HG02884 (cell line): Measurements from ENCODE around the gene GRB7.
"Not testable (repeated sequence)": the region's sequence is repeated elsewhere in the genome, so short reads cannot be mapped to it uniquely, and the experiment has no call there.

ENCODE experiments used
- ATAC-seq: cut with Tn5 transposase; IDR thresholded peaks from one replicate; pipeline ENCODE4 v1.9.1; 2021; ENCODE audit warnings: mild to moderate bottlenecking, moderate library complexity; ENCODE audit not compliant: unreplicated experiment

Gene GRB7

DNA sequence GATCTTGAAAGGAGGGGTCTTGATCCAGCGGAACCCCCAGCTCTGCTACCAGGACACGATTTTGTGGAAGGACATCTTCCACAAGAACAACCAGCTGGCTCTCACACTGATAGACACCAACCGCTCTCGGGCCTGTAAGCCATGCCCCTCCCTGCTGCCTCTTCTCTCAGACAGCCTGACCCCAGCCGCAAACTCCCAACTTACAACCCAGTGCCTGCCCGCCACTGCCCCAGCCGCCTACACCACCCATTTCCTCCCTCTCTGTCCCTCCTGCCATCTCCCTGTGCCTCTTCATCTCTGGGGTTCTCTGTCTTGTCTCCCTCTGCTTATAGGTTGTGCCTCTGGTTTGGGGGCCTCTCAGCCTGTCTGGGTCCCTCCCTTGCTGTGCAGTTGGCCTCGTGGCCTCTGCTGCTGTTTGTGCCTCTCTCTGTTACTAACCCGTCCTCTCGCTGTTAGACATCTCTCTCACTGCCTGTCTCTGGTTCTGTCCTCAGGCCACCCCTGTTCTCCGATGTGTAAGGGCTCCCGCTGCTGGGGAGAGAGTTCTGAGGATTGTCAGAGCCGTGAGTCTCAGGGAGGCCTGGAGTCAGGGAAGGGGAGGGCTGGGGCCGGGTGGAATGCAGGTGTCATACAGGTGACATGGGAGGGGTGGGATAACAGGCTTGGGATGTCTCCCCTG lies 28.3 kb upstream of the GRB7 start:
- ATAC-seq: no peak

DNA sequence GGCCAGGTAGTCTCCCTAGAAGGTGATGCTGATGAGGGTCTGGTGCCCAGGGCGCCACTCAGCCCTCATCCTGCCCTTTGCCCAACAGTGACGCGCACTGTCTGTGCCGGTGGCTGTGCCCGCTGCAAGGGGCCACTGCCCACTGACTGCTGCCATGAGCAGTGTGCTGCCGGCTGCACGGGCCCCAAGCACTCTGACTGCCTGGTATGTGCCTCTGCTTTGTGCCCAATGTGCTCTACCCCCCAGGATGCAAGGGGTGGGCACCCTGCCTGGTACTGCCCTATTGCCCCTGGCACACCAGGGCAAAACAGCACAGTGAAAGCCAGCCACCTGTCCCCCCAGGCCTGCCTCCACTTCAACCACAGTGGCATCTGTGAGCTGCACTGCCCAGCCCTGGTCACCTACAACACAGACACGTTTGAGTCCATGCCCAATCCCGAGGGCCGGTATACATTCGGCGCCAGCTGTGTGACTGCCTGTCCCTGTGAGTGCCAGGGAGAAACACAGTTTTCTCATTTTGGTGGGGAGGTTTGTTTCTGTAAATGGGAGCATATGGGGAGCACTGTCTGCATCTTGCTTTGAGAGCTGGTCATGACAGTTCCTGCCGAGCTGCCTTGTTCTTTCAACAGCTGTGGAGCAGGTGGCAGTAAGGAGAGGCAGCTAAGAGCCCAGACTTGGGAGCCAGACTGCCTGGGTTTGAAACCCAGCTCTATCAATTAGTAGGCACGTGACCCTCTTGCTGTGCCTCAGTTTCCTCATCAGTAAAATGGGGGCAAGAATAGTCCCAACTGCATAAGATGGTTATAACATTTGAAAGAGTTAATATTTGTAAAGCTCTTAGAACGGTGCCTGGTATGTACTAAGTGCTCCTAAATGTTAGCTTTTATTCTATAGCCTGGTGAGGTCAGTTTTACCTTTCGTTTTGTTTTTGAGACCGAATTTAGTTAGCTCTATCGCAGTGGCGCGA lies 27.5 kb upstream of the GRB7 start:
- ATAC-seq: no peak

DNA sequence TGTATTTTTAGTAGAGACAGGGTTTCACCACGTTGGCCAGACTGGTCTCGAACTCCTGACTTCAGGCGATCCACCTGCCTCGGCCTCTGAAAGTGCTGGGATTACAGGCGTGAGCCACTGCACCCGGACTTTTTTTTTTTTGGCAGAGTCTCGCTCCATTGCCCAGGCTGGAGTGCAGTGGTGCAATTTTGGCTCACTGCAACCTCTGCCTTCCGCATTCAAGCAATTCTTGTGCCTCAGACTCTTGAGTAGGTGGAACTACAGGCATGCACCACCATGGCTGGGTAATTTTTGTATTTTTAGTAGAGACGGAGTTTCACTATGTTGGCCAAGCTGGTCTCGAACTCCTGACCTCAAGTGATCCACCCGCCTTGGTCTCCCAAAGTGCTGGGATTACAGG lies 26.7 kb upstream of the GRB7 start:
- ATAC-seq: not testable (repeated sequence)

DNA sequence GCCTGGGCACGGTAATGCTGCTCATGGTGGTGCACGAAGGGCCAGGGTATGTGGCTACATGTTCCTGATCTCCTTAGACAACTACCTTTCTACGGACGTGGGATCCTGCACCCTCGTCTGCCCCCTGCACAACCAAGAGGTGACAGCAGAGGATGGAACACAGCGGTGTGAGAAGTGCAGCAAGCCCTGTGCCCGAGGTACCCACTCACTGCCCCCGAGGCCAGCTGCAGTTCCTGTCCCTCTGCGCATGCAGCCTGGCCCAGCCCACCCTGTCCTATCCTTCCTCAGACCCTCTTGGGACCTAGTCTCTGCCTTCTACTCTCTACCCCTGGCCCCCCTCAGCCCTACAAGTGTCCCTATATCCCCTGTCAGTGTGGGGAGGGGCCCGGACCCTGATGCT lies 25.9 kb upstream of the GRB7 start:
- no peak for ATAC-seq

DNA sequence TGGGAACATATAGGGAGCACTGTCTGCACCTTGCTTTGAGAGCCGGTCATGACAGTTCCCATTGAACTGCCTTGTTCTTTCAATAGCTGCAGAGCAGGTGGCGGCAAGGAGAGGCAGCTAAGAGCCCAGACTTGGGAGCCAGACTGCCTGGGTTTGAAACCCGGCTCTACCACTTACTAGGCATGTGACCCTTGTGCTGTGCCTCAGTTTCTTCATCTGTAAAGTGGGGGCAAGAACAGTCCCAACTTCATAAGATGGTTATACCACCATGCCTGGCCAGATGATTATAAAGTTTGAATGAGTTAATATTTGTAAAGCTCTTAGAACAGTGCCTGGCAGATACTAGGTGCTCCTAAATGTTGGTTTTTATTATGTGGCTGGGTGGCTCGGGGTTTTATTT lies 23.5 kb upstream of the GRB7 start:
- ATAC-seq: no peak

DNA sequence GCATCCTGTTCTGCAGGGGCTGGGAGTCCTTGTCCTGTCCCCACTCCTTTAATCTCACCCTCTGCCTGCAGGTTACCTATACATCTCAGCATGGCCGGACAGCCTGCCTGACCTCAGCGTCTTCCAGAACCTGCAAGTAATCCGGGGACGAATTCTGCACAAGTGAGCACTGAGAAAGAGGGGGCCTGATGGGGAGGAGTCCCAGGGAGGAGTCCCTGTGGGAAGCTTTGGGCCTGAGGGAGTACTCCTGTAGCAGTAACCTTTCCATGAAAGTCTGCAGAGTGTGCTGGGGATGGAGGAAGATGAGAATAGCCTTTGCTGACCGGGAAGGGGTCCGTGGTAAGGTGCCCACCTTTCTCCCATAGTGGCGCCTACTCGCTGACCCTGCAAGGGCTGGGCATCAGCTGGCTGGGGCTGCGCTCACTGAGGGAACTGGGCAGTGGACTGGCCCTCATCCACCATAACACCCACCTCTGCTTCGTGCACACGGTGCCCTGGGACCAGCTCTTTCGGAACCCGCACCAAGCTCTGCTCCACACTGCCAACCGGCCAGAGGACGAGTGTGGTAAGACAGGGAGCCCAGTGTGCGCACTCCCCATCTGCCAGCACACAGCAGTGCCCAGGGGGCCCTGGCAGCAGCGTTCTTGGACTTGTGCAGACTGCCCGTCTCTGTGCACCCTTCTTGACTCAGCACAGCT lies 22.2 kb upstream of the GRB7 start:
- ATAC-seq: no peak

DNA sequence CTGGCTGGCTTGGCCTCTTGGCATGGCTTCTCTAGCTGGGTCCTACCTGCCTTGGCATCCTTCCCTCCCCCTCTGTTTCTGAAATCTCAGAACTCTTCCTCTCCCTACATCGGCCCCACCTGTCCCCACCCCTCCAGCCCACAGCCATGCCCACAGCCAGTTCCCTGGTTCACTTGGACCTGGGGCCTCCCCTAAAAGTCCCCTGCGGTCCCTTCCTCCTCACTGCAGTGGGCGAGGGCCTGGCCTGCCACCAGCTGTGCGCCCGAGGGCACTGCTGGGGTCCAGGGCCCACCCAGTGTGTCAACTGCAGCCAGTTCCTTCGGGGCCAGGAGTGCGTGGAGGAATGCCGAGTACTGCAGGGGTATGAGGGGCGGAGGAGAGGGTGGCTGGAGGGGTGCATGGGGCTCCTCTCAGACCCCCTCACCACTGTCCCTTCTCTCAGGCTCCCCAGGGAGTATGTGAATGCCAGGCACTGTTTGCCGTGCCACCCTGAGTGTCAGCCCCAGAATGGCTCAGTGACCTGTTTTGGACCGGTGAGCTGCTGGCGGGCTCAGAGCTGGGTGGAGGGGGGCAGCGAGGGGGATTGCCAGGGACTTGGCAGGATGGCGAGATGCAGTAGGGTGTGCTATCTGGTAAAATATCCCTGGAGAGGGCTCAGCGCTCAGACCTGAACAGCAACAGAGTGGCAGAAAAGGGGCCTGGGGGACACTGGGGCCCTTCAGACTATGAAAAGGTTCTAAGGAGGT lies 21.5 kb upstream of the GRB7 start:
- no peak for ATAC-seq

DNA sequence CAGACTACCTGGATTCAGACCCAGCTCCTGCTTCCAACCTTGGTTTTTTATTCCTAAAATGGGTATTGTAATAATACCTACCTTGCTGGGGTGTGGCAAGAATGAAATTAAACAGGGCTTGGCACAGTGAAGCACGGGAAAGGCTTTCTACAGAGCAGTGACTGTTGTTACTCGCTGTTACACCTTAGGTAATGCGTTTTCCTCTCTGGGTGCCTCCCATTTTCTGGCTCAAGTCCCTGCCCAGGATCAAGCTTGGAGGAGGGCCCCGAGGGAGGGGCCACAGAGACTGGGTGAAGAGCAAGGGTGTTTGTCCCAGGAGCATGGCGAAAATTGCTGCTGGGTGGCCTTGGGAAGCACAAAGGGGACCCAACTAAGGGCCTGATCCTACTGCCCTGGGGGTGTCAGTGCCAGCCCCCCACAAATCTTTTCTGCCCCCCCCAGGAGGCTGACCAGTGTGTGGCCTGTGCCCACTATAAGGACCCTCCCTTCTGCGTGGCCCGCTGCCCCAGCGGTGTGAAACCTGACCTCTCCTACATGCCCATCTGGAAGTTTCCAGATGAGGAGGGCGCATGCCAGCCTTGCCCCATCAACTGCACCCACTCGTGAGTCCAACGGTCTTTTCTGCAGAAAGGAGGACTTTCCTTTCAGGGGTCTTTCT lies 20.7 kb upstream of the GRB7 start:
- no peak for ATAC-seq

DNA sequence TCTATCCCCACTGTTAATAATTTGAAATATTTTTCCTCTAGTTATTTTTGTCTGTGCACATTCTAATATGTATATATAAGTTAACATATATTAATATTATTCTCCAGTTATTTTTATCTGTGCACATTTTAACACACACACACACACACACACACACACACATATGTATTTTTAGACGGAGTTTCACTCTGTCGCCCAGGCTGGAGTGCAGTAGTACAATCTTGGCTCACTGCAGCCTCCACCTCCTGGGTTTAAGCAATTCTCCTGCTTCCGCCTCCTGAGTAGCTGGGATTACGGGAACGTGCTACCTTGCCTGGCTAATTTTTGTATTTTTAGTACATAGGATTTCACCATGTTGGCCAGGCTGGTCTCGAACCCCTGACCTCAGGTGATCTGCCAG lies 20.1 kb upstream of the GRB7 start:
- ATAC-seq: no peak

DNA sequence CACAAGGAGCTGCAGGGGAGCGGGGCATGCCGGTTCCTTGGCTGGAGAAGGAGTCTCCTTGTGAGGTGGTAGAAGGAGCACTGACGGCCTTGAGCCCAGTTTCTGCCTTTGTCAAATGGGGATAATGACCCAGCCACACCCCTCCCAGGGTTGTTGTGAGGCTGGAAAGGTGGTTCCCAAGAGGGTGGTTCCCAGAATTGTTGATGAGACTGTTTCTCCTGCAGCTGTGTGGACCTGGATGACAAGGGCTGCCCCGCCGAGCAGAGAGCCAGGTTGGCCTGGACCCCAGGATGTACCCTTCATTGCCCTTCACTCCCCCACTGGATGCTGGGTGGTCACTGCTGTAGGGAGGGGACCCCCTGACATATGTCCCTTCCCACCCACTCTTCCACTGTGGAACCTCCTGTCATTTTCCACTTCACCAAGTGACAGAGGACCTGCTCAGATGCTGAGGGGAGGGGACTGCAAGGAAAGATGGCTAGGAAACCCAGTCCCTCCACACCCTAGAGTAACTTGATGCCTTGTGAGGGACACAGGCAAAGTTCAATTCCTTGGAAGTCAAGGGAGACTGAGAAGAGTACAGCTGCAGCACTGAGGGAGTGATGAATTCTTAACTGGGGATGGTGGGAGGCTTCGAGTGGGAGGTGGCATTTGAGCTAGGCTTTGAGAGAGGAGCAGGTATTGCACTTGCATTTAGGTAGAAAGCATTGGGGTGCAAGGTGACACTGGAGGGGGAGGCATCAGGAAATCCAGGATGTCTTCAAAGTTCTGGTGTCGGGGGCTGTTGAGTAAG lies 18.0 kb upstream of the GRB7 start:
- ATAC-seq: no peak

DNA sequence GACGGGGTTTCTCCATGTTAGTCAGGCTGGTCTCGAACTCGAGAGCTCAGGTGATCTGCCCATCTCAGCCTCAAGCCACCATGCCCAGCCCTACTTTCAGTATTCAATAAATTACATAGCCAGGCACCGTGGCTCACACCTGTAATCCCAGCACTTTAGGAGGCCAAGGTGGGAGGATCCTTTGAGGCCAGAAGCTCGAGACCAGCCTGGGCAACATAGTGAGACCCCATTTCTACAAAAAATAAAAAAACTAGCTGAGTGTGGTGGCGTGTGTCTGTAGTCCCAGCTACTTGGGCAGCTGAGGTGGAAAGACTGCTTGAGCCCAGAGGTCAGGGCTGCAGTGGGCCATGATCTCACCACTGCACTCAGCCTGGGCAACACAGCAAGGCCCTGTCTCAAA lies 15.6 kb upstream of the GRB7 start:
- no peak for ATAC-seq

DNA sequence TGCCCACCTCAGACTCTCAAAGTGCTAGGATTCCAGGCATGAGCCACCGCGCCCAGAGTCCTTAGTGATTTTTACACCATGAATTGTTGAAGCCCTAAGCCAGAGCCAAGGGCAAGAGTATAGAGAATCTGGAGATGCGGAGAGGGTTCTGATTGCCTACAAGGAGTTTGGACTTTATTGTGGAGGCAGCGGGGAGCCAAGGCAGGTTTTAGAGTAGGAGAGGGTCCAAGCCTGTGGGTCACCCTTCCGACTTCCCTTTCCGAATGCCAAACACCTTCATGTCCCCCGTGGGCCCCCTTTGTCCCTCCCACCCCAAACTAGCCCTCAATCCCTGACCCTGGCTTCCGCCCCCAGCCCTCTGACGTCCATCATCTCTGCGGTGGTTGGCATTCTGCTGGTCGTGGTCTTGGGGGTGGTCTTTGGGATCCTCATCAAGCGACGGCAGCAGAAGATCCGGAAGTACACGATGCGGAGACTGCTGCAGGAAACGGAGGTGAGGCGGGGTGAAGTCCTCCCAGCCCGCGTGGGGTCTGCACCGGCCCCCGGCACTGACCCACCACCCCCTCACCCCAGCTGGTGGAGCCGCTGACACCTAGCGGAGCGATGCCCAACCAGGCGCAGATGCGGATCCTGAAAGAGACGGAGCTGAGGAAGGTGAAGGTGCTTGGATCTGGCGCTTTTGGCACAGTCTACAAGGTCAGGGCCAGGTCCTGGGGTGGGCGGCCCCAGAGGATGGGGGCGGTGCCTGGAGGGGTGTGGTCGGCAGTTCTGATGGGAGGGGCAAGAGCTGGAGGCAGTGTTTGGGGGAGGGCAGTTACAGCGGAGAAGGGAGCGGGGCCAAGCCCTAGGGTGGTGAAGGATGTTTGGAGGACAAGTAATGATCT lies 14.5 kb upstream of the GRB7 start:
- no peak for ATAC-seq

DNA sequence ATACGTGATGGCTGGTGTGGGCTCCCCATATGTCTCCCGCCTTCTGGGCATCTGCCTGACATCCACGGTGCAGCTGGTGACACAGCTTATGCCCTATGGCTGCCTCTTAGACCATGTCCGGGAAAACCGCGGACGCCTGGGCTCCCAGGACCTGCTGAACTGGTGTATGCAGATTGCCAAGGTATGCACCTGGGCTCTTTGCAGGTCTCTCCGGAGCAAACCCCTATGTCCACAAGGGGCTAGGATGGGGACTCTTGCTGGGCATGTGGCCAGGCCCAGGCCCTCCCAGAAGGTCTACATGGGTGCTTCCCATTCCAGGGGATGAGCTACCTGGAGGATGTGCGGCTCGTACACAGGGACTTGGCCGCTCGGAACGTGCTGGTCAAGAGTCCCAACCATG lies 13.0 kb upstream of the GRB7 start:
- ATAC-seq: no peak

DNA sequence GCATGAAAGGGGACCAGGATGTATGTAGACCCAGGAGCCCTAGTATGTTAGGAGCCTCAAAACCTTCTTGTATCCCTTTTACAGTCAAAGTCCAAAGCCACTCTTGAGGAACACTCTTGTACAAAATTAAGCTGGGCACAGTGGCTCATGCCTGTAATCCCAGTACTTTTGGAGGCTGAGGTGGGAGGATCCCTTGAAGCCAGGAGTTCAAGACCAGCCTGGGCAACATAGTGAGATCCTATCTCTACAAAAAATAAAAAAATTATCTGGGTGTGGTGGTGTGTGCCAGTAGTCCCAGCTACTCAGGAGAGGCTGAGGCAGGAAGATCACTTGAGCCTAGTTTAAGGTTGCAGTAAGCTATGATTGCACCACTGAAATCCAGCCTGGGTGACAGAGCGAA lies 11.8 kb upstream of the GRB7 start:
- not testable (repeated sequence) for ATAC-seq

DNA sequence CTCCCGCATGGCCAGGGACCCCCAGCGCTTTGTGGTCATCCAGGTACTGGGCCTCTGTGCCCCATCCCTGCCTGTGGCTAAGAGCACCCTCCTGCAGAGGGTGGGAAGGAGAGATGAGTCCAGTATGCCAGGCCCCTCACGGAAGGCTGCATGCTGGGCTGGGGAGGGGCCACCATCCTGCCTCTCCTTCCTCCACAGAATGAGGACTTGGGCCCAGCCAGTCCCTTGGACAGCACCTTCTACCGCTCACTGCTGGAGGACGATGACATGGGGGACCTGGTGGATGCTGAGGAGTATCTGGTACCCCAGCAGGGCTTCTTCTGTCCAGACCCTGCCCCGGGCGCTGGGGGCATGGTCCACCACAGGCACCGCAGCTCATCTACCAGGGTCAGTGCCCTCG lies 11.1 kb upstream of the GRB7 start:
- ATAC-seq: no peak

DNA sequence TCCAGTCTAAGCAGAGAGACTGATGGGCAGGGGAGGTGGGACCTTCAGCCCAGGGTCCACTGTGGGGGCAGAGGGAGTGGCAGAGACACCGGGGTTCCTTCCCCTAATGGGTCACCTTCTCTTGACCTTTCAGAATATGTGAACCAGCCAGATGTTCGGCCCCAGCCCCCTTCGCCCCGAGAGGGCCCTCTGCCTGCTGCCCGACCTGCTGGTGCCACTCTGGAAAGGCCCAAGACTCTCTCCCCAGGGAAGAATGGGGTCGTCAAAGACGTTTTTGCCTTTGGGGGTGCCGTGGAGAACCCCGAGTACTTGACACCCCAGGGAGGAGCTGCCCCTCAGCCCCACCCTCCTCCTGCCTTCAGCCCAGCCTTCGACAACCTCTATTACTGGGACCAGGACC lies 10.2 kb upstream of the GRB7 start:
- no peak for ATAC-seq

DNA sequence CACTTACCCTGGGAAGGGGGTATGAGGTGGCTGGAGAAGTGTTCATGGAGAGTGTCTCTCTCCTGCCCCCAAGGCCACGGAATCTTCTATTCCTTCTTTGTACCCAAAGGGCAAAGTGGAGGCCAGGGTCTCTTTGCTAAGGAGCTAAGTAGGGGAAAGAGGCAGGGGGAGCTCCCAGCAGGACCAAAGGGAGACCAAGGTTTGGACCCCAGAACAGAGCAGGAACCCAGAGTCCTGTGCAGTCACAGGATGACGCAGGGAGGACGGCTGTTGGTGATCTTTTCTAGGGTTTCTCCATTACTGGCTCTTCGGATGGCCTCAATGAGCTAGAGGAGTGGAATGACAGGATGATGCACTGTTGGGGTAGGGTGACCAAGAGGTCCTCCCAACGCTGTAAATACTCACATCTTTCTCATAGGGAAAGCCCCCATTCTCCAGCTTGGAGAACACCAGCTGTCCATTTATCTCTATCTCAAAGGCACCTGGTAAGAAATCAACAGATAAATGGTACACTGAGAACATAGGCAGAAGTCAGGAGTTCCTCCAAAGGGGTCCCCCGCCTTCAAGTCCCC lies 8.4 kb upstream of the GRB7 start:
- ATAC-seq: no peak
